ENCODE results near the gene DNHD1. TPM values are rescaled to one million over a fixed set of nuclear protein-coding genes. Genes with fewer than 3 reads are reported as not detected.

Gene DNHD1
- total RNA-seq, 1 donor from 2014 or later: 17.2 TPM

- H3K9me3 ChIP-seq: no peaks in the 10 kb centered on the region
- H3K4me3 ChIP-seq: no peak overlapping the region
- TF ChIP-seq POLR2A (IDR thresholded peaks at IDR 0.05) (no peak), POLR2AphosphoS5 (IDR thresholded peaks at IDR 0.05; ENCODE audit: insufficient read depth in 1 of 2, low read depth in 1 of 2) (no peak)
- TF ChIP-seq, protein P1, sequence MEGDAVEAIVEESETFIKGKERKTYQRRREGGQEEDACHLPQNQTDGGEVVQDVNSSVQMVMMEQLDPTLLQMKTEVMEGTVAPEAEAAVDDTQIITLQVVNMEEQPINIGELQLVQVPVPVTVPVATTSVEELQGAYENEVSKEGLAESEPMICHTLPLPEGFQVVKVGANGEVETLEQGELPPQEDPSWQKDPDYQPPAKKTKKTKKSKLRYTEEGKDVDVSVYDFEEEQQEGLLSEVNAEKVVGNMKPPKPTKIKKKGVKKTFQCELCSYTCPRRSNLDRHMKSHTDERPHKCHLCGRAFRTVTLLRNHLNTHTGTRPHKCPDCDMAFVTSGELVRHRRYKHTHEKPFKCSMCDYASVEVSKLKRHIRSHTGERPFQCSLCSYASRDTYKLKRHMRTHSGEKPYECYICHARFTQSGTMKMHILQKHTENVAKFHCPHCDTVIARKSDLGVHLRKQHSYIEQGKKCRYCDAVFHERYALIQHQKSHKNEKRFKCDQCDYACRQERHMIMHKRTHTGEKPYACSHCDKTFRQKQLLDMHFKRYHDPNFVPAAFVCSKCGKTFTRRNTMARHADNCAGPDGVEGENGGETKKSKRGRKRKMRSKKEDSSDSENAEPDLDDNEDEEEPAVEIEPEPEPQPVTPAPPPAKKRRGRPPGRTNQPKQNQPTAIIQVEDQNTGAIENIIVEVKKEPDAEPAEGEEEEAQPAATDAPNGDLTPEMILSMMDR (IDR thresholded peaks at IDR 0.05): no peak
- no peak for DNase-seq (ENCODE audit: extremely low spot score in 2 of 2)
- H3K27ac ChIP-seq: no peak overlapping the region
- H3K36me3 ChIP-seq: no peaks in the 10 kb centered on the region
- no peaks in the 10 kb centered on the region for H3K27me3 ChIP-seq
- peaks cover 21% of the 10 kb centered on the region for H3K4me1 ChIP-seq
- intact Hi-C loops (cut with DNase I): no loop called here
These were observed 82.6 kb downstream of the DNHD1 start for GRCh38 chr11:6579681-6580080.

DNA sequence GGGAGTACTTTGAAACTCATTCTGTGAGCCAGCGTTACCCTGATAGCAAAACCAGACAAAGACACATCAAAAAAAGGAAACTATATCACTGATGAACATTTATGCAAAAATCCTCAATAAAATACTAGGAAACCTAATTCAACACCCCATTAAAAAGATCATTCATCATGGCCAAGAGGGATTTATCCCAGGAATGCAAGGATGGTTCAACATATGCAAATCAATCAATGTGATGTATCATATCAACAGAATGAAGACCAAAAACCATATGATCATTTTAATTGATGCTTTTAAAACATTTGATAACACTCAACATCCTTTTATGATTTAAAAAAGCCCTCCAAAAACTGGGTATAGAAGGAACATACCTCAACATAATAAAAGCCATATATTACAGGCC, 86.5 kb downstream of the DNHD1 start:
- H3K27me3 ChIP-seq: no peaks in the 10 kb centered on the region
- DNase-seq (ENCODE audit: extremely low spot score in 2 of 2): no peak
- no peaks in the 10 kb centered on the region for H3K9me3 ChIP-seq
- TF ChIP-seq, protein P1 (IDR thresholded peaks at IDR 0.05): no peak
- TF ChIP-seq POLR2AphosphoS5 (IDR thresholded peaks at IDR 0.05; ENCODE audit: insufficient read depth in 1 of 2, low read depth in 1 of 2) (no peak), POLR2A (IDR thresholded peaks at IDR 0.05) (no peak)
- intact Hi-C loops (cut with DNase I): no loop called here
- no peak overlapping the region for H3K27ac ChIP-seq
- H3K4me1 ChIP-seq: no peaks in the 10 kb centered on the region
- no peak overlapping the region for H3K4me3 ChIP-seq
- no peaks in the 10 kb centered on the region for H3K36me3 ChIP-seq

DNA sequence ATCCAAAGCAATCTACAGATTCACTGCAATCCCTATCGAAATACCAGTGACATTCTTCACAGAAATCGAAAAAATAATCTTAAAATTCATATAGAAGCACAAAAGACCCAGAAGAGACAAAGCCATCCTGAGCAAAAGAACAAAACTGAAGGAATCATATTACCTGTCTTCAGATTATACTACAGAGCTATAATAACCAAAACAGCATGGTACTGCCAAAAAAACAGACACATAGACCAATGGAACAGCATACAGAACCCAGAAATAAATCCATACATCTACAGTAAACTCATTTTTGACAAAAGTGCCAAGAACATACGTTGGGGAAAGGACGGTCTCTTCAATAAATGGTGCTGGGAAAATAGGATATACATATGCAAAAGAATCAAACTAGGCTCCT, 87.4 kb downstream of the DNHD1 start:
- no peaks in the 10 kb centered on the region for H3K9me3 ChIP-seq
- H3K27me3 ChIP-seq: no peaks in the 10 kb centered on the region
- no peak for DNase-seq (ENCODE audit: extremely low spot score in 2 of 2)
- no peaks in the 10 kb centered on the region for H3K36me3 ChIP-seq
- no peak overlapping the region for H3K4me3 ChIP-seq
- TF ChIP-seq POLR2AphosphoS5 (IDR thresholded peaks at IDR 0.05; ENCODE audit: insufficient read depth in 1 of 2, low read depth in 1 of 2) (no peak), POLR2A (IDR thresholded peaks at IDR 0.05) (no peak)
- TF ChIP-seq, protein P1 (IDR thresholded peaks at IDR 0.05): no peak
- intact Hi-C loops (cut with DNase I): no loop called here
- H3K4me1 ChIP-seq: no peaks in the 10 kb centered on the region
- H3K27ac ChIP-seq: no peak overlapping the region

DNA sequence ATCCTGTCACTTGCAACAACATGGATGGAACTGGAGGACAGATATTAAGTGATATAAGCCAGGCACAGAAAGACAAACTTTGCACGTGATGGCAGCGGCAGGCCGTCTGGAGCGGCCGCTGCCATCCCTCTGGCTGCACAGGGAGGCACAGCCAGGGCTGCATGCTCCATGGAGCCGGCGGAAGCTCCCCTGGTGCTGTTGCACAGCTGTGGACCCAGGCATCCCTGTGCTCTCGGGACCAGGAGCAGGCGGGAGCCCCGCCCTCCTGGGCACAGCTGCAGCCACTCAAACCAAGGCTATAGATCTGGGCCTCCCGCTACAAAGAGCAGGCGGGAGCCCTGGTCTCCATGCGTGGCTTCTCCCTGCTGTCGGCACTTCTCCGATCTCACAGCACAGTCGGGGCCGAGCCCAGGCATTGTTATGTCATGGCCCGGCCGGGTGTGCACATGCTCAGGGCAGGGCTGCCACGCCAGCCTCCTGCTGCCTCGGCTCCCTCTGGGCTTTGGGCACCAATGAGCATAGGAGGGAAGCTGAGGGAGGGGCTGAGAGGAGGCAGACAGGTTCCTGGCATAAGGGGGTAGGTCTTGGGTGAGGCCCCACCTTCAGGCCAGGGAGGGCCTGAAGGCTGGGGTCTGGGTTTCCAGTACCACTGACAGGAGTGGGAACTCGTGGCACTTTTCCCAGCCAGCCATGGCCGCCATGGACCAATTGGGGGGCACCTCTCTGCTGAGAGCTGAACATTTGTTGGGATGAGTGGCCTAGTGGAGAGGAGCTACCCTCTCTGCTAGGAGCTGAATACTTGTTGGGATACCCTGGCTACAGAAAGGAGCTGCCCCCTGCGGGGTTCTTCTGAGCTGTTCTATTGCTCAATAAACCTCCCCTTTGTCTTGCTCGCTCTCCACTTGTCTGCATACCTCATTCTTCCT, 89.6 kb downstream of the DNHD1 start:
- Histone ChIP-seq H3K4me1 (no peaks in the 10 kb centered on the region), H3K27ac (no peak overlapping the region), H3K27me3 (no peaks in the 10 kb centered on the region), H3K36me3 (no peaks in the 10 kb centered on the region), H3K4me3 (no peak overlapping the region), H3K9me3 (no peaks in the 10 kb centered on the region)
- no peak for DNase-seq (ENCODE audit: extremely low spot score in 2 of 2)
- intact Hi-C loops (cut with DNase I): no loop called here
- TF ChIP-seq, protein P1 (IDR thresholded peaks at IDR 0.05): no peak
- TF ChIP-seq POLR2A (IDR thresholded peaks at IDR 0.05): no peak
- no peak for TF ChIP-seq POLR2AphosphoS5 (IDR thresholded peaks at IDR 0.05; ENCODE audit: insufficient read depth in 1 of 2, low read depth in 1 of 2)

DNA sequence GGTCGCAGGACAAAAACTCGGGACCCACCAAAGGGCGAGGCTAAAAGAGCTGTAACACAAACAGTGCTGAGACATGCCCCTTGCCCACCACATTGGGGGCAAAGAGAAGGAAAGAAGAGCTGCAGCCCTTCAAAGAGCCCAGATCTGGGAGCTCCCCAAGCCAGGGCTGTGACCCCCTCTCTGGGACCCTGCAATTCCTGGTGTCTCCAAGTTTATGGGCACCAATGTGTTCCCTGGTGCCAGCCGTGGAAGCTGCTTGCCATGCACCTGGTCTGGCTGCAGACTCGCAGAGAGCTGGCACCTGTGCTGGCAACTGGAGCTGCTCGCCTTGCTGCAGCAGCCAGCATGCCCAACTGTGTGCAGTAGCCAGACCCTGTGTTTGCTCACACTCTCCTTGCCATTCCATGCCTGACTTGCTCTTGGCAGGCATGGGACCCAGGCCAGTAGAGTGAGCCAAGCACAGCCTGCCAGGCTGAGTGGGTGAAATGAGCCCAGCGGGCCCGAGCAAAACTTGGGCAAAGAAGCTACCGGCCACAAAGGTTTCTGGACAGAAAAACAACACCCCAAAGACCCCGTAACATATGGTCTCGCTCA, 90.4 kb downstream of the DNHD1 start:
- H3K4me3 ChIP-seq: no peak overlapping the region
- H3K27me3 ChIP-seq: no peaks in the 10 kb centered on the region
- peaks cover 0 to 3% of the 10 kb centered on the region in 2 donors for H3K36me3 ChIP-seq
- no peaks in the 10 kb centered on the region for H3K9me3 ChIP-seq
- H3K4me1 ChIP-seq: no peaks in the 10 kb centered on the region
- no peak for DNase-seq (ENCODE audit: extremely low spot score in 2 of 2)
- intact Hi-C loops (cut with DNase I): no loop called here
- no peak overlapping the region for H3K27ac ChIP-seq
- TF ChIP-seq POLR2AphosphoS5 (IDR thresholded peaks at IDR 0.05; ENCODE audit: insufficient read depth in 1 of 2, low read depth in 1 of 2) (no peak), POLR2A (IDR thresholded peaks at IDR 0.05) (no peak)
- TF ChIP-seq, protein P1 (IDR thresholded peaks at IDR 0.05): no peak

Data from vagina (tissue), 2 donors.